Gastroesophageal sphincter (tissue), 4 donors: ENCODE measurements around the gene KCNH8. TPM values are rescaled to one million over a fixed set of nuclear protein-coding genes. Genes with fewer than 3 reads are reported as not detected.

ENCODE experiments used
- ATAC-seq: fragments of 150-250 bp; one replicate; pipeline ENCODE4 v1.9.1; 2016; ENCODE audit warnings: mild to moderate bottlenecking, moderate library complexity
- H3K27ac ChIP-seq, 4 donors: fragments of 200-600 bp; sonication (generic) in 3 of 4; 1 replicate in 3 of 4; 2 replicates in 1 of 4; pipeline ENCODE4 v1.5.1; 2016 to 2019
- H3K27me3 ChIP-seq: fragments of 200-600 bp; sonication (generic); one replicate; pipeline ENCODE4 v1.5.1; 2019
- H3K36me3 ChIP-seq, 2 donors: fragments of 200-600 bp; sonication (generic); one replicate each; pipeline ENCODE4 v1.5.1; 2019; ENCODE audit warnings: control low read depth in 1 of 2
- H3K4me1 ChIP-seq, 3 donors: fragments of 200-600 bp; sonication (generic); 1 replicate in 2 of 3; 2 replicates in 1 of 3; pipeline ENCODE4 v1.5.1; 2016 to 2019; ENCODE audit warnings: control low read depth in 2 of 3
- H3K4me3 ChIP-seq, 2 donors: fragments of 200-600 bp; sonication (generic); one replicate each; pipeline ENCODE4 v1.5.1; 2019; ENCODE audit warnings: mild to moderate bottlenecking in 1 of 2, moderate library complexity in 1 of 2
- H3K9me3 ChIP-seq, 3 donors: fragments of 200-600 bp; sonication (generic); one replicate each; pipeline ENCODE4 v1.5.1; 2017 to 2019; ENCODE audit warnings: control low read depth in 2 of 3
- EP300 ChIP-seq: sonication (generic); formaldehyde crosslinking; IDR thresholded peaks from one replicate; pipeline ENCODE4 v1.6.1; 2017; ENCODE audit warnings: antibody characterized with exemption, mild to moderate bottlenecking
- POLR2A ChIP-seq, 2 donors: fragments of 450-650 bp; IDR thresholded peaks; one replicate each; pipeline ENCODE4 v1.6.1; 2017; ENCODE audit warnings: antibody characterized with exemption in 2 of 2, mild to moderate bottlenecking in 2 of 2, moderate library complexity in 1 of 2
- POLR2AphosphoS5 ChIP-seq: sonication (generic); formaldehyde crosslinking; IDR thresholded peaks from one replicate; pipeline ENCODE4 v1.6.1; 2017; ENCODE audit warnings: antibody characterized with exemption
- WGBS, 2 donors: methylation state at CpG; one replicate each; pipeline ENCODE4 v1.1.5; 2018; ENCODE audit warnings: low coverage in 1 of 2; 5-methylcytosine and 5-hydroxymethylcytosine counted together
- total RNA-seq, 4 donors: library from RNA; depleted of rRNA; stranded (reverse); fragments of >200 nt; gene quantifications; one replicate each; pipeline ENCODE4 v1.1.0, GENCODE V29; 2016
- TF ChIP-seq, protein P1 (sequence below), 4 experiments: fragments of 200-600 bp in 2 of 4; fragments of 450-650 bp in 2 of 4; sonication (generic) in 1 of 4; IDR thresholded peaks; one replicate each; pipeline ENCODE4 v1.5.1; 2017 to 2019; ENCODE audit warnings: antibody characterized with exemption in 4 of 4, mild to moderate bottlenecking in 2 of 4, moderate library complexity in 2 of 4

KCNH8 gene
- total RNA-seq, 4 donors from 2014 or later, result 0.19 to 0.62 (median 0.40) TPM; not detected in 1

DNA sequence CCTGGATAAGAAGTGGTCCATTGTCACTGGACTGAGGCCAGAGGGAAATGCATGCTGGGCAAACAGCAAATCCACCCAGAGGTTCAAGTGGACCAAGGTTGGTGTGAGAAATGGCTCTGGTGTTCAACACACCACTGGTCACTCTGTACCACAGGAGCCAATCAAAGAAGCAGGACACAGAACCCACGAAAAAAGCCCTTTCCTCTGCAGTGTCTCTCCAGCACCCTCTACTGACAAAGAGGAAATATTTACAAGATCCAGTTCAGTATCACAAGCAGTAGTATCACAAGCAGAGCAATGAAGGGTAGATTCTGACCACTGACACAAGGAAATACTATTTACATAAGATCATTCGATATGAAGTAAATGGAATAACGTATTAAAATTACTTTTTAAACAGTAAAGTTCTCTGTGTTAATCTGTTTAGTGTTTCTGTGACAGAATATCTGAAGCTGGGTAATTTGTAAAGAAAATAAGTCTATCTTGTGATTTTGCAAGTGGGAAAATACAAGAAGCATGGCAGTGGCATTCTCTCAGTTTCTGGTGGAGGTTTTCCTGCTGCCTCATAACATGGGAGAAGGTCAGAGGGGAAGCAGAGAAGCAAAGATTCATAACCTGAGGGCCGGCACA lies 395.0 kb downstream of the KCNH8 start:
- H3K9me3 ChIP-seq, result no peaks in the 10 kb centered on the region
- H3K27me3 ChIP-seq, result no peaks in the 10 kb centered on the region
- TF ChIP-seq POLR2AphosphoS5, result no peak
- TF ChIP-seq, protein P1, sequence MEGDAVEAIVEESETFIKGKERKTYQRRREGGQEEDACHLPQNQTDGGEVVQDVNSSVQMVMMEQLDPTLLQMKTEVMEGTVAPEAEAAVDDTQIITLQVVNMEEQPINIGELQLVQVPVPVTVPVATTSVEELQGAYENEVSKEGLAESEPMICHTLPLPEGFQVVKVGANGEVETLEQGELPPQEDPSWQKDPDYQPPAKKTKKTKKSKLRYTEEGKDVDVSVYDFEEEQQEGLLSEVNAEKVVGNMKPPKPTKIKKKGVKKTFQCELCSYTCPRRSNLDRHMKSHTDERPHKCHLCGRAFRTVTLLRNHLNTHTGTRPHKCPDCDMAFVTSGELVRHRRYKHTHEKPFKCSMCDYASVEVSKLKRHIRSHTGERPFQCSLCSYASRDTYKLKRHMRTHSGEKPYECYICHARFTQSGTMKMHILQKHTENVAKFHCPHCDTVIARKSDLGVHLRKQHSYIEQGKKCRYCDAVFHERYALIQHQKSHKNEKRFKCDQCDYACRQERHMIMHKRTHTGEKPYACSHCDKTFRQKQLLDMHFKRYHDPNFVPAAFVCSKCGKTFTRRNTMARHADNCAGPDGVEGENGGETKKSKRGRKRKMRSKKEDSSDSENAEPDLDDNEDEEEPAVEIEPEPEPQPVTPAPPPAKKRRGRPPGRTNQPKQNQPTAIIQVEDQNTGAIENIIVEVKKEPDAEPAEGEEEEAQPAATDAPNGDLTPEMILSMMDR (IDR thresholded peaks at IDR 0.05), result peak in 3 of 4 experiments; percentile 17 to 44 (median 23)
- no peak for ATAC-seq
- H3K4me3 ChIP-seq, result no peak overlapping the region
- H3K27ac ChIP-seq, result no peak overlapping the region
- WGBS, 2 donors, result 16 to 32% methylated on average over 4 of the region's 4 CpGs
- no peaks in the 10 kb centered on the region for H3K4me1 ChIP-seq
- no peaks in the 10 kb centered on the region for H3K36me3 ChIP-seq

DNA sequence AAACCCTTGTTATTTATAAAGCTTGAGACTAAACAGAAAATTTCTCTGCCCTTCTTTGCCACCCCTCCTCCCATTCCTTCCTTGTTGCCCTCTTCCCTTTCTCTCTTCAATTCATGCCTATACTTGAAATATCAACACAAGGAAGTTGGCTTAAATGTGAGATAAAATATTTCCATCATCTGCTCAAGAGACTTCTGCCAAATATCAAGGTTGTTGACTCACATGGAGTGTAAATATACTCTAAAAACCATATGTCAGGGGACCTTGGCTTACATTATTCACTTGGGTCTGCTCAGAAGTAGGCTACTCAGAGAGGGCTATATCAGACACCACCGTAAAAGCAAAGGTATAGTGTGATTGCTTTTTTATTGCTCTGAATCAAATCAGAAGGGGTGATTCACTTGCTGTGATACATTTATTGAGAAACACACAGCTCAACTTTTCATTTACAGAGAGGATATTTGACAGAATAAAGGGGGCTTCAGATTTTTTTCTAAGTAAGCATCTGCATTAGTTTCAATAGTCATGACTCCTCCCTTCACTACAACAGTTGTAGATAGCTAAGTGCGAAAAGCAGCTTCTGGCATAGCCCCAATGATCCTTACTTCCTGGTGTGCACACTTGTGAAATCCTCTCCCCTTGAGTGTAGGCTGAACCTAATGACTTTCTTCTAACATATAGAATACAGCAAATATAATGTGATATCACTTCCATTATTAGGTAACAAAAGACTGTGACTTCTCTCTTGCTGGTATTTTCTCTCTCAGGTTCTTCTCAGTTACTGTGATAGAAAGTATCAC lies 399.6 kb downstream of the KCNH8 start:
- TF ChIP-seq POLR2A (IDR thresholded peaks at IDR 0.05), result no peak
- TF ChIP-seq, protein P1 (IDR thresholded peaks at IDR 0.05), result no peak
- no peak for TF ChIP-seq EP300
- TF ChIP-seq POLR2AphosphoS5, result no peak
- no peak for ATAC-seq
- Histone ChIP-seq H3K27ac (no peak overlapping the region), H3K9me3 (peaks cover 0 to 6% (median 0%) of the 10 kb centered on the region in 3 donors), H3K27me3 (no peaks in the 10 kb centered on the region), H3K4me3 (no peak overlapping the region), H3K36me3 (no peaks in the 10 kb centered on the region), H3K4me1 (no peaks in the 10 kb centered on the region)
- 64 to 82% methylated on average over 2 of the region's 2 CpGs for WGBS, 2 donors

DNA sequence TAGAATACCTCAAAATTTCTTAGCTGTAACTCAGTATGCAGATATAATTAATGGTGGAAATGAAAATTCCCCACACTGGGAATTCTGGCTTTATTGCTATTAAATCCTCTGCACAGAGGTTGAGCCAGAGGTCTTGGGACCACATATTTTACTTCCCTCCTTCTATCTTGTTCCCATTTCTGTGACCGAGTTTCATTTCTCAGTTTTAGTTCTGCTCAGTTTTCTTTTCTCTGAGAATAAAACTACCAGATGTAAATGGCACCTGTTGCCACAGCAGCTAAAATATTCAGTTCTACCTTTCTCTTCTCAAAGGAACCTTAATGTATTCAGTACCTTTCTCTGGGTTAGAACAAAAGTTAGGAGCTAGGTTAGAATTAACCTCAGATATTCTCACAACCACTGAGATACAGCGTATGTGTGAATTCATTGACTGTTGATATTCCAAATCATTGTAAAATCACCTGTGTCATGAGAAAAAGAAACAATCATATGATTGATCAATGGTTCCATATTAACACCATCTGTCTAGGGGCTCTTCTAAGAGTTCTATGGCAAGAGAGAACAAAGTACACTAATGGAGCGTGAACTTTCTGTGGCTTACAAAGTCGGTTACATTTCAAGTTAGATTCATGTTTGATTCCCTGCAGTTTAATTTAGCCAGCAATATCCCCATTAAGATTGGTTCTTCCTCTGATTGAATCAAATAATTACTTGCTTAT lies 411.6 kb downstream of the KCNH8 start:
- no peak overlapping the region for H3K4me3 ChIP-seq
- ATAC-seq, result no peak
- H3K27ac ChIP-seq, result no peak overlapping the region
- no peak for TF ChIP-seq POLR2A (IDR thresholded peaks at IDR 0.05)
- no peak for TF ChIP-seq POLR2AphosphoS5
- no peak for TF ChIP-seq EP300
- TF ChIP-seq, protein P1 (IDR thresholded peaks at IDR 0.05), result no peak
- H3K9me3 ChIP-seq, result peaks cover 0 to 4% (median 0%) of the 10 kb centered on the region in 3 donors
- no peaks in the 10 kb centered on the region for H3K4me1 ChIP-seq
- H3K36me3 ChIP-seq, result no peaks in the 10 kb centered on the region
- H3K27me3 ChIP-seq, result no peaks in the 10 kb centered on the region
- 54 to 84% methylated on average over 4 of the region's 4 CpGs for WGBS, 2 donors

DNA sequence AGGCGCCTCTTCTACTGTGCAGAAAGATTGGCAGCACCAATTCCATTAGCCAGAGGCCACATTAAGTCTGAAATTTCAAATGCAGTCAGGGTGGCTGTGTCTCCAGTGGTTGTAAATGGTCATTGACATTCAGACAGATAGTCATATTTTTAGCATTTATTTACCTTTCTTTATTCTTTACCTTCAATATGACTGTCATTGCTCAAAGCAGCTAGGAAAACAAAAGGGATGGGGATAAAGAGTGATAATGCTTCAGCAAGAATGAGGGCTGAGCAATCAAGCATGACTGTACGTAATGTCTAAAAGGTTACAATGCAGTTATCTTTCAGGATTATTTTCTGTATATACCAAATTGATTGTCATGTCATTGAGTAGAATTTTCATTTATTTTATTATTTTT lies 425.3 kb downstream of the KCNH8 start:
- Histone ChIP-seq H3K27me3 (no peaks in the 10 kb centered on the region), H3K9me3 (no peaks in the 10 kb centered on the region), H3K36me3 (no peaks in the 10 kb centered on the region), H3K4me1 (no peaks in the 10 kb centered on the region), H3K4me3 (no peak overlapping the region), H3K27ac (no peak overlapping the region)
- WGBS, 2 donors, result 71 to 95% methylated on average over 1 to 2 of the region's 2 CpGs
- no peak for ATAC-seq
- TF ChIP-seq EP300, result no peak
- TF ChIP-seq, protein P1 (IDR thresholded peaks at IDR 0.05), result no peak
- no peak for TF ChIP-seq POLR2A (IDR thresholded peaks at IDR 0.05)
- no peak for TF ChIP-seq POLR2AphosphoS5
